Liver (tissue), 3 donors: ENCODE measurements around the gene PGBD5.

Experiments
- FOXA1 ChIP-seq: IDR thresholded peaks from 2 replicates; pipeline ENCODE4 v1.6.1; 2016; ENCODE audit warnings: antibody characterized with exemption
- GABPA ChIP-seq, 2 donors: IDR thresholded peaks in 1 of 2; conservative IDR thresholded peaks in 1 of 2; 2 replicates each; pipeline ENCODE4 v1.6.1; 2016; ENCODE audit warnings: antibody characterized with exemption in 2 of 2, mild to moderate bottlenecking in 1 of 2, moderate library complexity in 1 of 2
- HNF4G ChIP-seq: IDR thresholded peaks from 2 replicates; pipeline ENCODE4 v1.6.1; 2016; ENCODE audit warnings: antibody characterized with exemption
- NR2F2 ChIP-seq: IDR thresholded peaks from 2 replicates; pipeline ENCODE4 v1.6.1; 2016; ENCODE audit warnings: antibody characterized with exemption
- RAD21 ChIP-seq, 2 donors: IDR thresholded peaks; 2 replicates each; pipeline ENCODE4 v1.6.1; 2016; ENCODE audit warnings: antibody characterized with exemption in 2 of 2, mild to moderate bottlenecking in 2 of 2
- RXRA ChIP-seq, 2 donors: IDR thresholded peaks; 2 replicates each; pipeline ENCODE4 v1.6.1; 2017 to 2018; ENCODE audit warnings: antibody characterized with exemption in 2 of 2, mild to moderate bottlenecking in 1 of 2
- SP1 ChIP-seq: IDR thresholded peaks from 2 replicates; pipeline ENCODE4 v1.6.1; 2018; ENCODE audit warnings: antibody characterized with exemption, mild to moderate bottlenecking
- TAF1 ChIP-seq: conservative IDR thresholded peaks from 2 replicates; pipeline ENCODE4 v1.6.1; 2016; ENCODE audit warnings: antibody characterized with exemption, mild to moderate bottlenecking
- YY1 ChIP-seq: IDR thresholded peaks from 2 replicates; pipeline ENCODE4 v1.6.1; 2016; ENCODE audit warnings: antibody characterized with exemption, mild to moderate bottlenecking
- TF ChIP-seq, protein P1 (sequence below): IDR thresholded peaks from 2 replicates; pipeline ENCODE4 v1.6.1; 2016; ENCODE audit warnings: antibody characterized with exemption
- TF ChIP-seq, protein P2 (sequence below): fragments of 150-350 bp; IDR thresholded peaks from 2 replicates; pipeline ENCODE4 v1.5.1; 2017; ENCODE audit warnings: improper control_type of control experiment, low read depth, low read length; ENCODE audit not compliant: missing input control
- TF ChIP-seq, protein P3 (sequence below): IDR thresholded peaks from 2 replicates; pipeline ENCODE4 v1.6.1; 2016; ENCODE audit warnings: antibody characterized with exemption
- donor health status: healthy.
- donor health status: healthy.

DNA sequence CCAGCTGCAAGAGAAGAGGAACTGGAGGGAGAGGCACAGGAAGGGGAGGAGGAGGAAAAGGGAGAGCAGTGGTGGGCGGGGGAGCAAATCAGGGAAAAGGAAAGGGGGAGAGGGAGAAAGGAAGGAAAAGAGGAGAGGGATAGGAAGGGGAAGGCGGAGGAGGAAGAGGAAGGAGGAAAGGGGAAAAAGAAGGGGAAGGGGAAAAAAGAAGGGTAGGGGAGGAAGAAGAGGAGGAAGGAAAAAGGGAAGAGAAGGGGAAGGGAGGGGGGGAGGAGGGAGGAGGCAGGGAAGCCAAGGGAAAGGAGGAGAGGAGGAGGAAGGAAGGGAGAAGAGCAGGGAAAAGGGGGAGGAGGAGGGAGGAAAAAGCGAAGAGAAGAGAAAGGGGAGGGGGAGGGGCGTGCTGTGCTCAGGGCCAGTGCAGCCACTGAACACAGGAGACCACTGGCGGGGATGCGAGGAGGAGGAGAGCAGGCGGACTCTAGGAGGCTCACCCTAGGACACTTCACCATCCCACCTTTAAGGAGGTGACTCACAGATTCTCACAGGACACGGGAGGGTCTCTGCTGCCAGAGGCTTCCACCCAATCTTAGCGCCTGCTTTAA lies 33.1 kb downstream of the PGBD5 start:
- no peak for TF ChIP-seq RAD21 (IDR thresholded peaks at IDR 0.05)
- TF ChIP-seq RXRA (IDR thresholded peaks at IDR 0.05), result no peak
- TF ChIP-seq, protein P1, sequence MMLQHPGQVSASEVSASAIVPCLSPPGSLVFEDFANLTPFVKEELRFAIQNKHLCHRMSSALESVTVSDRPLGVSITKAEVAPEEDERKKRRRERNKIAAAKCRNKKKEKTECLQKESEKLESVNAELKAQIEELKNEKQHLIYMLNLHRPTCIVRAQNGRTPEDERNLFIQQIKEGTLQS, result no peak
- TF ChIP-seq TAF1, result no peak
- TF ChIP-seq HNF4G, result no peak
- TF ChIP-seq, protein P2, sequence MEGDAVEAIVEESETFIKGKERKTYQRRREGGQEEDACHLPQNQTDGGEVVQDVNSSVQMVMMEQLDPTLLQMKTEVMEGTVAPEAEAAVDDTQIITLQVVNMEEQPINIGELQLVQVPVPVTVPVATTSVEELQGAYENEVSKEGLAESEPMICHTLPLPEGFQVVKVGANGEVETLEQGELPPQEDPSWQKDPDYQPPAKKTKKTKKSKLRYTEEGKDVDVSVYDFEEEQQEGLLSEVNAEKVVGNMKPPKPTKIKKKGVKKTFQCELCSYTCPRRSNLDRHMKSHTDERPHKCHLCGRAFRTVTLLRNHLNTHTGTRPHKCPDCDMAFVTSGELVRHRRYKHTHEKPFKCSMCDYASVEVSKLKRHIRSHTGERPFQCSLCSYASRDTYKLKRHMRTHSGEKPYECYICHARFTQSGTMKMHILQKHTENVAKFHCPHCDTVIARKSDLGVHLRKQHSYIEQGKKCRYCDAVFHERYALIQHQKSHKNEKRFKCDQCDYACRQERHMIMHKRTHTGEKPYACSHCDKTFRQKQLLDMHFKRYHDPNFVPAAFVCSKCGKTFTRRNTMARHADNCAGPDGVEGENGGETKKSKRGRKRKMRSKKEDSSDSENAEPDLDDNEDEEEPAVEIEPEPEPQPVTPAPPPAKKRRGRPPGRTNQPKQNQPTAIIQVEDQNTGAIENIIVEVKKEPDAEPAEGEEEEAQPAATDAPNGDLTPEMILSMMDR, result no peak
- TF ChIP-seq, protein P3, sequence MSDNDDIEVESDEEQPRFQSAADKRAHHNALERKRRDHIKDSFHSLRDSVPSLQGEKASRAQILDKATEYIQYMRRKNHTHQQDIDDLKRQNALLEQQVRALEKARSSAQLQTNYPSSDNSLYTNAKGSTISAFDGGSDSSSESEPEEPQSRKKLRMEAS, result no peak
- TF ChIP-seq GABPA (IDR thresholded peaks at IDR 0.05 in 1 of 2, conservative IDR thresholded peaks at IDR 0.05 in 1 of 2), result no peak
- no peak for TF ChIP-seq YY1
- no peak for TF ChIP-seq NR2F2
- TF ChIP-seq SP1, result no peak
- TF ChIP-seq FOXA1, result no peak
